ENCODE data around the gene TCP10L.

DNA sequence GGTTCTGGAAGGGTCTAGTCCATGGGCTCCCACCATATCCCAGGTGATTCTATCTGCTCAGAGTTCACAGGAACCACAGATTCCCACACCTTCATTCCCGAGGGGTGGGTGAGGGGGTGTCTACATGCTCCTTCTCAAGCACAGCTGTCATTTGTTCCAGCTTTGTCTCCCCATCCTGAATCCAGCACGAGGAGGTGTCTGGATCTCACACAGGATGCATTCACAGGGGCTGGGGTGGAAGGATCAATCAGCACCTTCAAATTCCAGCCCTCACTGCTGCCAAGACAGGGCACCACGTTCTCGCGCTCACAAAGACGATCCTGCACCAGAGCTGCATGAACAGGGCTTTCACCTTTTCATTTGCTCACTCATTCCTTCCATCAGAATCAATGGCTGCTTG, 52.7 kb downstream of the TCP10L start:
- TF ChIP-seq, protein P1, sequence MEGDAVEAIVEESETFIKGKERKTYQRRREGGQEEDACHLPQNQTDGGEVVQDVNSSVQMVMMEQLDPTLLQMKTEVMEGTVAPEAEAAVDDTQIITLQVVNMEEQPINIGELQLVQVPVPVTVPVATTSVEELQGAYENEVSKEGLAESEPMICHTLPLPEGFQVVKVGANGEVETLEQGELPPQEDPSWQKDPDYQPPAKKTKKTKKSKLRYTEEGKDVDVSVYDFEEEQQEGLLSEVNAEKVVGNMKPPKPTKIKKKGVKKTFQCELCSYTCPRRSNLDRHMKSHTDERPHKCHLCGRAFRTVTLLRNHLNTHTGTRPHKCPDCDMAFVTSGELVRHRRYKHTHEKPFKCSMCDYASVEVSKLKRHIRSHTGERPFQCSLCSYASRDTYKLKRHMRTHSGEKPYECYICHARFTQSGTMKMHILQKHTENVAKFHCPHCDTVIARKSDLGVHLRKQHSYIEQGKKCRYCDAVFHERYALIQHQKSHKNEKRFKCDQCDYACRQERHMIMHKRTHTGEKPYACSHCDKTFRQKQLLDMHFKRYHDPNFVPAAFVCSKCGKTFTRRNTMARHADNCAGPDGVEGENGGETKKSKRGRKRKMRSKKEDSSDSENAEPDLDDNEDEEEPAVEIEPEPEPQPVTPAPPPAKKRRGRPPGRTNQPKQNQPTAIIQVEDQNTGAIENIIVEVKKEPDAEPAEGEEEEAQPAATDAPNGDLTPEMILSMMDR (IDR thresholded peaks at IDR 0.05) = no peak
- TF ChIP-seq POLR2A (IDR thresholded peaks at IDR 0.05) = no peak

Measured in esophagus squamous epithelium (tissue), 4 donors.